Panc1 (cell line): ENCODE data around the gene MAP2K7. TPM values are rescaled to one million over a fixed set of nuclear protein-coding genes. Genes with fewer than 3 reads are reported as not detected.

Experiments used
- ATAC-seq: fragments of 200-7000 bp; cut with Tn5 transposase; 2 replicates; pipeline ENCODE4 v1.9.1; 2020; ENCODE audit warnings: mild to moderate bottlenecking, moderate library complexity
- BruUV-seq: library from RNA; stranded (reverse); fragments of 400-500 nt; replicated peaks from 2 replicates; lab custom pipeline; 2021; lab: Mats Ljungman, UMichigan
- CTCF ChIA-PET: fragments of 300-600 bp; sonication (Branson Sonifier 250); formaldehyde crosslinking; loops from one replicate; lab custom pipeline; 2022; ENCODE audit warnings: antibody characterized with exemption; lab: Charles Lee
- POLR2A ChIA-PET: fragments of 300-600 bp; sonication (Branson Sonifier 250); formaldehyde crosslinking; loops from one replicate; lab custom pipeline; 2022; ENCODE audit warnings: antibody characterized with exemption; lab: Charles Lee
- DNase-seq: peaks from one replicate; pipeline ENCODE4 v3.0.0-alpha.2; 2010; ENCODE audit warnings: low read depth, low spot score
- H3K27ac ChIP-seq: 2 replicates; pipeline ENCODE4 v1.5.1; 2011; ENCODE audit warnings: mild to moderate bottlenecking, low read length, inconsistent platforms
- H3K27me3 ChIP-seq: fragments of 200-500 bp; sonication (Bioruptor generic); 2 replicates; pipeline ENCODE4 v1.6.0; 2014; ENCODE audit warnings: low read length, inconsistent platforms; ENCODE audit not compliant: control insufficient read depth, insufficient read depth
- H3K36me3 ChIP-seq: fragments of 200-500 bp; sonication (Bioruptor generic); 2 replicates; pipeline ENCODE4 v1.5.1; 2014; ENCODE audit warnings: inconsistent platforms, mild to moderate bottlenecking, low read length, moderate library complexity; ENCODE audit not compliant: control insufficient read depth, insufficient read depth
- H3K4me1 ChIP-seq: 2 replicates; pipeline ENCODE4 v1.5.1; 2011; ENCODE audit warnings: inconsistent platforms, mild to moderate bottlenecking, low read length, moderate library complexity; ENCODE audit not compliant: control insufficient read depth, insufficient read depth
- H3K4me3 ChIP-seq, 2 experiments: 2 replicates each; pipeline ENCODE4 v1.5.1; 2011 to 2012; ENCODE audit warnings: low read depth in 2 of 2, low read length in 2 of 2, mild to moderate bottlenecking in 2 of 2, inconsistent platforms in 1 of 2, moderate library complexity in 1 of 2
- H3K9me3 ChIP-seq: fragments of 200-500 bp; sonication (Bioruptor generic); 2 replicates; pipeline ENCODE4 v1.5.1; 2014; ENCODE audit warnings: low read depth, mild to moderate bottlenecking, inconsistent platforms, low read length, moderate library complexity; ENCODE audit not compliant: control insufficient read depth, insufficient read depth
- POLR2AphosphoS5 ChIP-seq: IDR thresholded peaks from 2 replicates; pipeline ENCODE4 v1.6.1; 2012; ENCODE audit warnings: mild to moderate bottlenecking, low read depth, low read length, moderate library complexity
- SIN3A ChIP-seq: IDR thresholded peaks from 2 replicates; pipeline ENCODE4 v1.6.1; 2012; ENCODE audit warnings: low read depth, mild to moderate bottlenecking, low read length, moderate library complexity, borderline replicate concordance; ENCODE audit not compliant: insufficient read depth
- TCF7L2 ChIP-seq: IDR thresholded peaks from 2 replicates; pipeline ENCODE4 v1.6.1; 2011; ENCODE audit warnings: mild to moderate bottlenecking, low read depth, low read length, inconsistent platforms
- in situ Hi-C: cut with HindIII; loops from 2 replicates; pipeline ENCODE4 v1.10.0; 2016; ENCODE audit warnings: low sequenced_read_pairs, low pct_unique_long_range_greater_than_20kb
- intact Hi-C: fragments of 100-400 bp; cut with micrococcal nuclease; formaldehyde crosslinking; loops from one replicate; pipeline ENCODE4 v1.10.0; 2022; ENCODE audit not compliant: unreplicated experiment
- total RNA-seq: library from RNA; stranded (reverse); gene quantifications from one replicate; pipeline ENCODE4 v1.2.1, GENCODE V29; 2021; ENCODE audit not compliant: unreplicated experiment
- TF ChIP-seq, protein P1 (sequence below), 2 experiments: IDR thresholded peaks; 2 replicates each; pipeline ENCODE4 v1.6.1; 2011 to 2012; ENCODE audit warnings: low read depth in 2 of 2, control low read depth in 1 of 2, low read length in 1 of 2, mild to moderate bottlenecking in 1 of 2, moderate library complexity in 1 of 2; ENCODE audit not compliant: insufficient read depth in 1 of 2
- TF ChIP-seq, protein P2 (sequence below): fragments of 450-650 bp; IDR thresholded peaks from 2 replicates; pipeline ENCODE4 v1.5.1; 2017; ENCODE audit warnings: mild to moderate bottlenecking

The MAP2K7 gene
- total RNA-seq, 1 experiment from 2014 or later = 32.9 TPM

DNA sequence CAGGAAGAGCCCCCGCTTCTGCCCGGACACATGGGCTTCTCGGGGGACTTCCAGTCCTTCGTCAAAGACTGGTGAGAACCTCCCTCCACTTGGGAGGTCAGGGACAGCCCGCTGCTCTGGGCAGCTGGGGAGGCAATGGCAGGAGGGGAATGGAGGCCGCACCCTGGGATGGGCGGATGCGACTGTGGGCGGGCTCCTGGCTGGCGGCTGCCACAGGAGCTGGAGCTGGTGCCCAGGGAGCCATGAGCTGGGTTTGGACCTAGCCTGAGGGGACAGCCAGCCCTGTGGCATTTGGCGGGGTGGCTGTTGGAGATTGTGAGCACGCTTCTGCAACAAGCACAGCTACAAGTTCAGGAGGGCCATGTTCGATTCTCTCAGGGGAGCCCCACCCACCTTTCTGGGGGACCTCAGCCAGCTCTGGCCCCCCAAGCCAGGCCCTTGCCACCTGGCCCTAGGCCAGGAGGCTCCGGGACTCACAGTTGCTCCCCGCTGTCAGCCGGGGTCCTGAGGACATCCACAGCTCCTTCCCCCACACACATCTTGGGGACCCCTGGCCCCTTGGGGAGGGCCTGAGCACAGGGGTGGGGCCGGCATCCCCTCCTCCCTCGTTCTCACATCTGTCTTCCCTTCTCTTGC, 7.9 kb downstream of the MAP2K7 start:
- no TSS peak for BruUV-seq
- in situ Hi-C loops (no loop called here), intact Hi-C loops (no loop called here)
- H3K4me3 ChIP-seq = no peak overlapping the region
- H3K36me3 ChIP-seq = no peaks in the 10 kb centered on the region
- peaks cover 10% of the 10 kb centered on the region for H3K4me1 ChIP-seq
- no peaks in the 10 kb centered on the region for H3K27me3 ChIP-seq
- ATAC-seq (no peak), DNase-seq (no peak)
- no peak overlapping the region for H3K27ac ChIP-seq
- TF ChIP-seq SIN3A = no peak
- TF ChIP-seq, protein P1, sequence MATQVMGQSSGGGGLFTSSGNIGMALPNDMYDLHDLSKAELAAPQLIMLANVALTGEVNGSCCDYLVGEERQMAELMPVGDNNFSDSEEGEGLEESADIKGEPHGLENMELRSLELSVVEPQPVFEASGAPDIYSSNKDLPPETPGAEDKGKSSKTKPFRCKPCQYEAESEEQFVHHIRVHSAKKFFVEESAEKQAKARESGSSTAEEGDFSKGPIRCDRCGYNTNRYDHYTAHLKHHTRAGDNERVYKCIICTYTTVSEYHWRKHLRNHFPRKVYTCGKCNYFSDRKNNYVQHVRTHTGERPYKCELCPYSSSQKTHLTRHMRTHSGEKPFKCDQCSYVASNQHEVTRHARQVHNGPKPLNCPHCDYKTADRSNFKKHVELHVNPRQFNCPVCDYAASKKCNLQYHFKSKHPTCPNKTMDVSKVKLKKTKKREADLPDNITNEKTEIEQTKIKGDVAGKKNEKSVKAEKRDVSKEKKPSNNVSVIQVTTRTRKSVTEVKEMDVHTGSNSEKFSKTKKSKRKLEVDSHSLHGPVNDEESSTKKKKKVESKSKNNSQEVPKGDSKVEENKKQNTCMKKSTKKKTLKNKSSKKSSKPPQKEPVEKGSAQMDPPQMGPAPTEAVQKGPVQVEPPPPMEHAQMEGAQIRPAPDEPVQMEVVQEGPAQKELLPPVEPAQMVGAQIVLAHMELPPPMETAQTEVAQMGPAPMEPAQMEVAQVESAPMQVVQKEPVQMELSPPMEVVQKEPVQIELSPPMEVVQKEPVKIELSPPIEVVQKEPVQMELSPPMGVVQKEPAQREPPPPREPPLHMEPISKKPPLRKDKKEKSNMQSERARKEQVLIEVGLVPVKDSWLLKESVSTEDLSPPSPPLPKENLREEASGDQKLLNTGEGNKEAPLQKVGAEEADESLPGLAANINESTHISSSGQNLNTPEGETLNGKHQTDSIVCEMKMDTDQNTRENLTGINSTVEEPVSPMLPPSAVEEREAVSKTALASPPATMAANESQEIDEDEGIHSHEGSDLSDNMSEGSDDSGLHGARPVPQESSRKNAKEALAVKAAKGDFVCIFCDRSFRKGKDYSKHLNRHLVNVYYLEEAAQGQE (IDR thresholded peaks at IDR 0.05; ENCODE audit: insufficient read depth in 1 of 2, low read depth in 2 of 2, low read length in 1 of 2) = no peak
- TF ChIP-seq POLR2AphosphoS5 = no peak
- TF ChIP-seq, protein P2, sequence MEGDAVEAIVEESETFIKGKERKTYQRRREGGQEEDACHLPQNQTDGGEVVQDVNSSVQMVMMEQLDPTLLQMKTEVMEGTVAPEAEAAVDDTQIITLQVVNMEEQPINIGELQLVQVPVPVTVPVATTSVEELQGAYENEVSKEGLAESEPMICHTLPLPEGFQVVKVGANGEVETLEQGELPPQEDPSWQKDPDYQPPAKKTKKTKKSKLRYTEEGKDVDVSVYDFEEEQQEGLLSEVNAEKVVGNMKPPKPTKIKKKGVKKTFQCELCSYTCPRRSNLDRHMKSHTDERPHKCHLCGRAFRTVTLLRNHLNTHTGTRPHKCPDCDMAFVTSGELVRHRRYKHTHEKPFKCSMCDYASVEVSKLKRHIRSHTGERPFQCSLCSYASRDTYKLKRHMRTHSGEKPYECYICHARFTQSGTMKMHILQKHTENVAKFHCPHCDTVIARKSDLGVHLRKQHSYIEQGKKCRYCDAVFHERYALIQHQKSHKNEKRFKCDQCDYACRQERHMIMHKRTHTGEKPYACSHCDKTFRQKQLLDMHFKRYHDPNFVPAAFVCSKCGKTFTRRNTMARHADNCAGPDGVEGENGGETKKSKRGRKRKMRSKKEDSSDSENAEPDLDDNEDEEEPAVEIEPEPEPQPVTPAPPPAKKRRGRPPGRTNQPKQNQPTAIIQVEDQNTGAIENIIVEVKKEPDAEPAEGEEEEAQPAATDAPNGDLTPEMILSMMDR = no peak
- no peak for TF ChIP-seq TCF7L2
- no peaks in the 10 kb centered on the region for H3K9me3 ChIP-seq
- POLR2A ChIA-PET = no interaction called here
- CTCF ChIA-PET = interaction anchor here (0.6 kb wide), 1 partner anchor 13 kb away, joined by 4 read pairs; no protein-coding TSS in a partner anchor

DNA sequence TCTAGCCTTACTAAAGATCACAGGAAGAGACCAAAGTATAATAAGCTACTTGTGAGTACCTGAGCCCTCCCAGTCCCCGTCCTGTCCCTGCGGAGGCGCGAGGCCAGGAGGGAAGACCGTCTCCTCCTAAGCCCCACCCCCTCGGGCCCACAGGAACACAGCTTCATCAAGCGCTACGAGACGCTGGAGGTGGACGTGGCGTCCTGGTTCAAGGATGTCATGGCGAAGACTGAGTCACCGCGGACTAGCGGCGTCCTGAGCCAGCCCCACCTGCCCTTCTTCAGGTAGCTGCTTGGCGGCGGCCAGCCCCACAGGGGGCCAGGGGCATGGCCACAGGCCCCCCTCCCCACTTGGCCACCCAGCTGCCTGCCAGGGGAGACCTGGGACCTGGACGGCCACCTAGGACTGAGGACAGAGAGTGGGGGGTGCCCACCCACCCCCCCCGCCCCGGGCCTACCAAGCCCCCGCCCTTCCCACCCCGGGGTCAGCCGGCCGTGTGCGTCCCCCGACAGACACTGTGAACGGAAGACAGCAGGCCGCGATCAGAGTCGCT, 8.5 kb downstream of the MAP2K7 start:
- H3K27me3 ChIP-seq = no peaks in the 10 kb centered on the region
- H3K4me1 ChIP-seq = peaks cover 10% of the 10 kb centered on the region
- ATAC-seq (no peak), DNase-seq (no peak)
- H3K9me3 ChIP-seq = no peaks in the 10 kb centered on the region
- no peak overlapping the region for H3K27ac ChIP-seq
- TF ChIP-seq, protein P2 = no peak
- TF ChIP-seq POLR2AphosphoS5 (no peak), TCF7L2 (no peak), SIN3A (no peak)
- TF ChIP-seq, protein P1 (IDR thresholded peaks at IDR 0.05; ENCODE audit: insufficient read depth in 1 of 2, low read depth in 2 of 2, low read length in 1 of 2) = no peak
- no peaks in the 10 kb centered on the region for H3K36me3 ChIP-seq
- in situ Hi-C loops = no loop called here
- intact Hi-C loops = no loop called here
- POLR2A ChIA-PET = no interaction called here
- no TSS peak for BruUV-seq
- CTCF ChIA-PET = interaction anchor here (0.6 kb wide), 1 partner anchor 12 kb away, joined by 4 read pairs; no protein-coding TSS in a partner anchor
- no peak overlapping the region for H3K4me3 ChIP-seq
